22Rv1 (cell line): Measurements from ENCODE around the gene SCG5.

Source experiments
- H3K27ac ChIP-seq: fragments of 450-650 bp; 2 replicates; pipeline ENCODE4 v1.5.1; 2017
- ZFX ChIP-seq: fragments of 450-650 bp; IDR thresholded peaks from 2 replicates; pipeline ENCODE4 v1.6.1; 2017; ENCODE audit warnings: antibody characterized with exemption, borderline replicate concordance
- TF ChIP-seq, protein P1 (sequence below): fragments of 450-650 bp; IDR thresholded peaks from 2 replicates; pipeline ENCODE4 v1.5.1; 2017; ENCODE audit warnings: mild to moderate bottlenecking

SCG5 gene

DNA sequence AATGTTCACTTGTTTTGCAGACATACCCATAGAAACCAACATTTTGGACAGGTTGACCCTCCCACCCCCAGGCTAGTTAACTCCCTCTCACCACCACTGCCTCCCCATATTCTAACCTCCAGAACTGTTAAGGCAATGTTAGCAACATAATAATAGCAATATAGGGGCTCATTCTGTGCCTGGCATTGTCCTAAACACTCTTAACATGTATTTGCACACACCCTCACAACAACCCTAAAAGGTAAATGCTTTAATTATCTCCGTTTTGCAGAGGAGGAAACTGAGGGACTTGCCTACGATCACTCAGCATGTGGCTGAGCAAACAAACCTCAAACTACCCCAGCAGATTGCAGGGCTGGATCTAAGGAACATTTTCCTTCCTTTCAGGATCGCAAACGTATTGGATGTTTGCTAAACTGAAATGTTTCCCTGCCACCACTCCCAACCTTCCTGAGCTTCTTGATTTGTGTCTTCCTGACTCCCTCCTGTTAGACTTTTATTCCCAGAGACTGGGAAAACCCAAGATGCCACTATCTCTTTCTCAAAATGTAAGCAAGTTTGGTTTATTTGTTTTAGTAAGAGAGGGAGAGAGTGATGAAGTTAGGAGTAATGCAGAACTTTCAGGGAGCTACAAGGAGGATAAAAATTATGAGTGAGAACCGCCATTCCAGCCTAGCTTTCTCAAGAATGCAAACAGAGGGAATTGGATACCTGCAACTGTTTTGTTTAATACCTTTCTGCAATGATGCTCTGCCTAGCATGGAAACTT is 1.3 kb downstream of the SCG5 start:
- no peak for TF ChIP-seq ZFX
- TF ChIP-seq, protein P1, sequence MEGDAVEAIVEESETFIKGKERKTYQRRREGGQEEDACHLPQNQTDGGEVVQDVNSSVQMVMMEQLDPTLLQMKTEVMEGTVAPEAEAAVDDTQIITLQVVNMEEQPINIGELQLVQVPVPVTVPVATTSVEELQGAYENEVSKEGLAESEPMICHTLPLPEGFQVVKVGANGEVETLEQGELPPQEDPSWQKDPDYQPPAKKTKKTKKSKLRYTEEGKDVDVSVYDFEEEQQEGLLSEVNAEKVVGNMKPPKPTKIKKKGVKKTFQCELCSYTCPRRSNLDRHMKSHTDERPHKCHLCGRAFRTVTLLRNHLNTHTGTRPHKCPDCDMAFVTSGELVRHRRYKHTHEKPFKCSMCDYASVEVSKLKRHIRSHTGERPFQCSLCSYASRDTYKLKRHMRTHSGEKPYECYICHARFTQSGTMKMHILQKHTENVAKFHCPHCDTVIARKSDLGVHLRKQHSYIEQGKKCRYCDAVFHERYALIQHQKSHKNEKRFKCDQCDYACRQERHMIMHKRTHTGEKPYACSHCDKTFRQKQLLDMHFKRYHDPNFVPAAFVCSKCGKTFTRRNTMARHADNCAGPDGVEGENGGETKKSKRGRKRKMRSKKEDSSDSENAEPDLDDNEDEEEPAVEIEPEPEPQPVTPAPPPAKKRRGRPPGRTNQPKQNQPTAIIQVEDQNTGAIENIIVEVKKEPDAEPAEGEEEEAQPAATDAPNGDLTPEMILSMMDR, result no peak
- no peak overlapping the region for H3K27ac ChIP-seq

DNA sequence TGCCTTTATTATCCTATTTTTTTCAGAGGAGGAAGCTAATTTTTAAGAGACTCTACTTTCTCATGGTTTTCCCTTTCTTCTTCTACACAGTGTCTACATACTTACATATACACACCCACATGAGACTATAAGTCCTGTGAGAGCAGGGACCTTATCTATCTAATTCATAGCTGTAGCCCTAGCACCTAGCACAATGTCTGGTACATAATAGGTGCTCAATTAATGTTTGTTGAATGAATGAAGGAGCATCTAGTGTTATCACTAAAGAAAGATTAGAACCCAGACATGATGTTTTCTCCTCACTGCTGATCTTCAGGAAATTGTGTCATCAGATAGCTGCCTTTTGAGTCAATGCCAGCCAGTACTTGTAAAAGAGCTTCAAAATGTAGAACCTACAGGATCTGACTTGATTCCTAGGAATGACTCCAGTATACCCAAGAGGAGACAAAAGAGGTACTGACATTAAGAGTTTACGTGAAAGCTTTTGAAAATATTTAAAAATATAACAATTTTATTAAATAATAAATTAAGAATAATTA is 2.5 kb downstream of the SCG5 start:
- no peak for TF ChIP-seq ZFX
- TF ChIP-seq, protein P1, result no peak
- H3K27ac ChIP-seq, result no peak overlapping the region

DNA sequence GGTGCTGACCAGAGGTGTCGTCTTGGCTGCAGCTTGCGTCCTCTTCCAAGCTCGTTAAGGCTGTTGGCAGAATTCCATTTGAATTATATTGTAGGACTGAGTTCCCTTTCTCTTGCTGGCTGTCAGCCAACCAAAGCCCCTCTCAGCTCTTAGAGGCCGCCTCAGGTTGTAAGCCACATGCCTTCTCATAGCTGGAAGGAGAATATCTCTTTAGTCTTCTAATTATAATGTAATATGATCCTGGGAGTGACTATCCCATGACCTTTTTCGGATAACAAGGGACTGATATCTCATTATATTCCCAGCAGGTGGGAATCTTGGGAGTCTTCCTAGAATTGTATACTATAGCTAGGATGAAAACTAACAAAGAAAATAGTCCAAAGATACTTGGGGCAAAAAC is 4.8 kb downstream of the SCG5 start:
- no peak overlapping the region for H3K27ac ChIP-seq
- TF ChIP-seq, protein P1, result no peak

- TF ChIP-seq ZFX, result no peak
- TF ChIP-seq, protein P1, result peak; percentile 46
- H3K27ac ChIP-seq, result no peak overlapping the region
These were observed 7.8 kb downstream of the SCG5 start for GRCh38 chr15:32649342-32649741.

- no peak overlapping the region for H3K27ac ChIP-seq
- TF ChIP-seq, protein P1, result peak; percentile 90
- TF ChIP-seq ZFX, result no peak
These were observed 9.8 kb downstream of the SCG5 start for GRCh38 chr15:32651229-32651837.

GRCh38 chr15:32652178-32652577 is 10.7 kb downstream of the SCG5 start:
- no peak overlapping the region for H3K27ac ChIP-seq
- TF ChIP-seq, protein P1, result no peak

- no peak for TF ChIP-seq ZFX
- TF ChIP-seq, protein P1, result no peak
- H3K27ac ChIP-seq, result no peak overlapping the region
These were observed 14.6 kb downstream of the SCG5 start for GRCh38 chr15:32656091-32656490.
